Cerebellar cortex (tissue), 1 donor: ENCODE results near the gene CPN2.

ENCODE experiments used
- DNase-seq: peaks from one replicate; pipeline ENCODE4 v3.0.0-alpha.2; 2015; ENCODE audit warnings: low spot score

The CPN2 gene

GRCh38 chr3:194327218-194328052 is 23.7 kb downstream of the CPN2 start:
- DNase-seq, result no peak

GRCh38 chr3:194326968-194327217 is 24.2 kb downstream of the CPN2 start:
- no peak for DNase-seq

- DNase-seq, result no peak
Measured at GRCh38 chr3:194326192-194326967, 24.7 kb downstream of the CPN2 start.

- no peak for DNase-seq
Measured at GRCh38 chr3:194325424-194326153, 25.5 kb downstream of the CPN2 start.

GRCh38 chr3:194324823-194325327 is 26.3 kb downstream of the CPN2 start:
- DNase-seq, result no peak

- DNase-seq, result peak; percentile 42
Measured at GRCh38 chr3:194323785-194324735, 27.1 kb downstream of the CPN2 start.

- no peak for DNase-seq
Measured at GRCh38 chr3:194322678-194323211, 28.4 kb downstream of the CPN2 start.

- DNase-seq, result no peak
Measured at GRCh38 chr3:194321693-194322640, 29.2 kb downstream of the CPN2 start.

- no peak for DNase-seq
Measured at GRCh38 chr3:194320744-194321243, 30.3 kb downstream of the CPN2 start.

- DNase-seq, result no peak
Measured at GRCh38 chr3:194320100-194320499, 31.0 kb downstream of the CPN2 start.

GRCh38 chr3:194318511-194319161 is 32.5 kb downstream of the CPN2 start:
- no peak for DNase-seq

GRCh38 chr3:194316918-194317317 is 34.2 kb downstream of the CPN2 start:
- no peak for DNase-seq

GRCh38 chr3:194315965-194316361 is 35.2 kb downstream of the CPN2 start:
- DNase-seq, result no peak

GRCh38 chr3:194315088-194315964 is 35.8 kb downstream of the CPN2 start:
- DNase-seq, result peak; percentile 66

GRCh38 chr3:194314388-194315068 is 36.6 kb downstream of the CPN2 start:
- no peak for DNase-seq

- DNase-seq, result no peak
Measured at GRCh38 chr3:194313560-194314387, 37.4 kb downstream of the CPN2 start.
